ENCODE measurements around the gene MAPKAP1. TPM values are rescaled to one million over a fixed set of nuclear protein-coding genes. Genes with fewer than 3 reads are reported as not detected.

MAPKAP1 gene
- total RNA-seq, 1 donor from 2014 or later, result 123 TPM

GRCh38 chr9:125638239-125639045, 68.6 kb downstream of the MAPKAP1 start:
- H3K27me3 Mint-ChIP-seq, result no peaks in the 10 kb centered on the region
- peaks cover 9% of the 10 kb centered on the region for H3K36me3 Mint-ChIP-seq (ENCODE audit: low read depth)
- no peak for DNase-seq
- intact Hi-C loops (cut with micrococcal nuclease), result loop anchor here (10.0 kb wide), 1 partner anchor 186 kb away; no protein-coding TSS in a partner anchor
- no peak overlapping the region for H3K27ac Mint-ChIP-seq
- no peak overlapping the region for H3K4me3 Mint-ChIP-seq
- peaks cover 43% of the 10 kb centered on the region for H3K4me1 Mint-ChIP-seq
- H3K9me3 Mint-ChIP-seq, result no peaks in the 10 kb centered on the region

GRCh38 chr9:125637241-125637640, 69.8 kb downstream of the MAPKAP1 start:
- intact Hi-C loops (cut with micrococcal nuclease), result loop anchor here (10.0 kb wide), 1 partner anchor 188 kb away; no protein-coding TSS in a partner anchor
- DNase-seq, result no peak
- Mint-ChIP-seq H3K27me3 (no peaks in the 10 kb centered on the region), H3K4me3 (no peak overlapping the region), H3K27ac (no peak overlapping the region), H3K4me1 (peaks cover 50% of the 10 kb centered on the region), H3K9me3 (no peaks in the 10 kb centered on the region), H3K36me3 (ENCODE audit: low read depth) (peaks cover 5% of the 10 kb centered on the region)

- intact Hi-C loops (cut with micrococcal nuclease), result loop anchor here (10.0 kb wide), 1 partner anchor 189 kb away; no protein-coding TSS in a partner anchor
Measured at GRCh38 chr9:125635888-125636287, 71.1 kb downstream of the MAPKAP1 start.

GRCh38 chr9:125634040-125634717, 72.8 kb downstream of the MAPKAP1 start:
- peaks cover 55% of the 10 kb centered on the region for H3K4me1 Mint-ChIP-seq
- intact Hi-C loops (cut with micrococcal nuclease), result loop anchor here (10.0 kb wide), 1 partner anchor 191 kb away; no protein-coding TSS in a partner anchor
- no peaks in the 10 kb centered on the region for H3K9me3 Mint-ChIP-seq
- peaks cover 3% of the 10 kb centered on the region for H3K36me3 Mint-ChIP-seq (ENCODE audit: low read depth)
- H3K27me3 Mint-ChIP-seq, result no peaks in the 10 kb centered on the region
- H3K4me3 Mint-ChIP-seq, result no peak overlapping the region
- H3K27ac Mint-ChIP-seq, result peak overlapping the region; percentile 37
- DNase-seq, result peak; percentile 33

More at GRCh38 chr9:125635888-125636287, 71.1 kb downstream of the MAPKAP1 start:
- DNase-seq, result peak; percentile 55
- Mint-ChIP-seq H3K4me1 (peaks cover 60% of the 10 kb centered on the region), H3K27me3 (no peaks in the 10 kb centered on the region), H3K36me3 (ENCODE audit: low read depth) (peaks cover 4% of the 10 kb centered on the region), H3K9me3 (no peaks in the 10 kb centered on the region), H3K4me3 (no peak overlapping the region), H3K27ac (no peak overlapping the region)

GRCh38 chr9:125633116-125633745, 73.8 kb downstream of the MAPKAP1 start:
- no peak for DNase-seq
- Mint-ChIP-seq H3K27me3 (no peaks in the 10 kb centered on the region), H3K4me1 (peaks cover 58% of the 10 kb centered on the region), H3K36me3 (ENCODE audit: low read depth) (peaks cover 6% of the 10 kb centered on the region), H3K9me3 (no peaks in the 10 kb centered on the region), H3K27ac (peak overlapping the region; percentile 45), H3K4me3 (peak overlapping the region; percentile 36)
- intact Hi-C loops (cut with micrococcal nuclease), result loop anchor here (10.0 kb wide), 1 partner anchor 192 kb away; no protein-coding TSS in a partner anchor

GRCh38 chr9:125632321-125633115, 74.5 kb downstream of the MAPKAP1 start:
- intact Hi-C loops (cut with micrococcal nuclease), result loop anchor here (1.0 to 10.0 kb wide), 6 partner anchors 14 to 192 kb away; no protein-coding TSS in a partner anchor
- DNase-seq, result peak; percentile 67
- no peaks in the 10 kb centered on the region for H3K9me3 Mint-ChIP-seq

GRCh38 chr9:125631391-125632085, 75.5 kb downstream of the MAPKAP1 start:
- peak overlapping the region; percentile 45 for H3K27ac Mint-ChIP-seq
- peaks cover 52% of the 10 kb centered on the region for H3K4me1 Mint-ChIP-seq
- H3K27me3 Mint-ChIP-seq, result no peaks in the 10 kb centered on the region
- intact Hi-C loops (cut with micrococcal nuclease), result loop anchor here (1.0 to 10.0 kb wide), 12 partner anchors 15 to 223 kb away; partner anchors contain the start of gene MAPKAP1
- H3K4me3 Mint-ChIP-seq, result peak overlapping the region; percentile 51
- H3K9me3 Mint-ChIP-seq, result no peaks in the 10 kb centered on the region
- H3K36me3 Mint-ChIP-seq (ENCODE audit: low read depth), result peaks cover 3% of the 10 kb centered on the region
- peak; percentile 78 for DNase-seq

More at GRCh38 chr9:125632321-125633115, 74.5 kb downstream of the MAPKAP1 start:
- Mint-ChIP-seq H3K4me1 (peaks cover 54% of the 10 kb centered on the region), H3K4me3 (peak overlapping the region; percentile 36), H3K27me3 (no peaks in the 10 kb centered on the region), H3K36me3 (ENCODE audit: low read depth) (peaks cover 3% of the 10 kb centered on the region), H3K27ac (peak overlapping the region; percentile 45)

- peaks cover 3% of the 10 kb centered on the region for H3K36me3 Mint-ChIP-seq (ENCODE audit: low read depth)
- H3K9me3 Mint-ChIP-seq, result no peaks in the 10 kb centered on the region
- intact Hi-C loops (cut with micrococcal nuclease), result loop anchor here (10.0 kb wide), 1 partner anchor 194 kb away; no protein-coding TSS in a partner anchor
- H3K27me3 Mint-ChIP-seq, result no peaks in the 10 kb centered on the region
- peak; percentile 20 for DNase-seq
- peaks cover 44% of the 10 kb centered on the region for H3K4me1 Mint-ChIP-seq
- no peak overlapping the region for H3K4me3 Mint-ChIP-seq
- H3K27ac Mint-ChIP-seq, result no peak overlapping the region
Measured at GRCh38 chr9:125630436-125630835, 76.6 kb downstream of the MAPKAP1 start.

- Mint-ChIP-seq H3K9me3 (no peaks in the 10 kb centered on the region), H3K27ac (no peak overlapping the region), H3K4me1 (peaks cover 34% of the 10 kb centered on the region), H3K4me3 (no peak overlapping the region), H3K27me3 (no peaks in the 10 kb centered on the region), H3K36me3 (ENCODE audit: low read depth) (peaks cover 3% of the 10 kb centered on the region)
- DNase-seq, result peak; percentile 27
- intact Hi-C loops (cut with micrococcal nuclease), result no loop called here
Measured at GRCh38 chr9:125629446-125629845, 77.6 kb downstream of the MAPKAP1 start.

GRCh38 chr9:125626187-125626586, 80.8 kb downstream of the MAPKAP1 start:
- peak; percentile 49 for DNase-seq
- Mint-ChIP-seq H3K27ac (no peak overlapping the region), H3K27me3 (no peaks in the 10 kb centered on the region), H3K36me3 (ENCODE audit: low read depth) (peaks cover 5% of the 10 kb centered on the region), H3K4me1 (peaks cover 14% of the 10 kb centered on the region), H3K9me3 (no peaks in the 10 kb centered on the region), H3K4me3 (no peak overlapping the region)
- intact Hi-C loops (cut with micrococcal nuclease), result no loop called here

GRCh38 chr9:125621170-125621569, 85.8 kb downstream of the MAPKAP1 start:
- Mint-ChIP-seq H3K9me3 (no peaks in the 10 kb centered on the region), H3K4me3 (no peak overlapping the region), H3K36me3 (ENCODE audit: low read depth) (peaks cover 3% of the 10 kb centered on the region), H3K27me3 (no peaks in the 10 kb centered on the region), H3K27ac (no peak overlapping the region), H3K4me1 (peaks cover 8% of the 10 kb centered on the region)
- no peak for DNase-seq
- intact Hi-C loops (cut with micrococcal nuclease), result no loop called here

- Mint-ChIP-seq H3K36me3 (ENCODE audit: low read depth) (peaks cover 3% of the 10 kb centered on the region), H3K27me3 (no peaks in the 10 kb centered on the region), H3K27ac (no peak overlapping the region), H3K4me1 (peaks cover 8% of the 10 kb centered on the region), H3K4me3 (no peak overlapping the region), H3K9me3 (no peaks in the 10 kb centered on the region)
- no peak for DNase-seq
- intact Hi-C loops (cut with micrococcal nuclease), result no loop called here
Measured at GRCh38 chr9:125620216-125620615, 86.8 kb downstream of the MAPKAP1 start.
